ENCODE measurements around the gene RHBDD1.

DNA sequence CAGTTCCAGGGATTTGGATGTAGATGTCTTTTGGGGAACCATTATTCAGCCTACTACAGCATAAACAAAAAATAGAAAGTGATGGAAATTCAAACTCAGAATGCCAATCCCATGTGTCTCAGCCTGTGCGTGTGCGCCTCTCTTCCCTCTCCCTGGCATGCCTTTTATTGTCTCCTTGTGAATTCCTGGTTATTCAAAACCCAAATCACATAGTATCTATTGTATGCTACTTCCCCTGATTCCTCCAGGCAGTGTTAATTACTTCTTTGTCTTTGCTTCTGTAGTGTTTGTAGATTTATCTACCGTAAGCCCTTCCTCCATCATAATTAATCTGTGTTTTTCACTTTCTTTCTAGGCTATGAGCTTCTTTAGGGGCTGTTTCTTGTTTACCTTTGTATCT lies 38.9 kb downstream of the RHBDD1 start:
- TF ChIP-seq POLR2AphosphoS5 (IDR thresholded peaks at IDR 0.05; ENCODE audit: low read depth, low read length) (no peak), POLR2A (IDR thresholded peaks at IDR 0.05; ENCODE audit: low read depth, low read length) (no peak)
